H4 (cell line): ENCODE results near the gene C19orf47. TPM values are rescaled to one million over a fixed set of nuclear protein-coding genes. Genes with fewer than 3 reads are reported as not detected.

Experiments used
- total RNA-seq: library from RNA; depleted of rRNA; stranded (reverse); fragments of >200 nt; shearing (Covaris generic); gene quantifications from 2 replicates; pipeline ENCODE4 v1.2.3, GENCODE V29; 2014; rRNA removed

Gene C19orf47
- total RNA-seq, 1 experiment from 2014 or later: 4.4 TPM

Other genes with a start within 250 kb of the C19orf47 start
- gene MAP3K10, start 157.0 kb downstream of the C19orf47 start, total RNA-seq: 1.3 and 4.3 TPM in 2 replicates
- not detected in 2 replicates for gene TTC9B, start 130.0 kb downstream of the C19orf47 start, total RNA-seq
- not detected in 2 replicates for gene CCNP, start 121.7 kb downstream of the C19orf47 start, total RNA-seq
- 51.0 and 59.2 TPM in 2 replicates for gene AKT2, start 63.1 kb downstream of the C19orf47 start, total RNA-seq
- gene PLD3, start 298 bp upstream of the C19orf47 start, total RNA-seq: 212 and 308 TPM in 2 replicates
- not detected in 2 replicates for gene HIPK4, start 41.8 kb upstream of the C19orf47 start, total RNA-seq
- gene PRX, start 65.0 kb upstream of the C19orf47 start, total RNA-seq: 0.77 and 1.2 TPM in 2 replicates
- 14.8 and 15.4 TPM in 2 replicates for gene SERTAD1, start 77.6 kb upstream of the C19orf47 start, total RNA-seq
- 21.3 and 21.4 TPM in 2 replicates for gene SERTAD3, start 95.9 kb upstream of the C19orf47 start, total RNA-seq
- gene BLVRB, start 117.3 kb upstream of the C19orf47 start, total RNA-seq: 433 and 572 TPM in 2 replicates
- gene SPTBN4, start 118.6 kb upstream of the C19orf47 start, total RNA-seq: 0.23 and 0.56 TPM in 2 replicates
- gene SHKBP1, start 228.5 kb upstream of the C19orf47 start, total RNA-seq: 26.6 and 30.9 TPM in 2 replicates